NB4 (cell line): ENCODE measurements around the gene MAP1B.
"Not testable (repeated sequence)": the region's sequence is repeated elsewhere in the genome, so short reads cannot be mapped to it uniquely, and the experiment has no call there.

ENCODE experiments used
- MYC ChIP-seq: IDR thresholded peaks from 2 replicates; pipeline ENCODE4 v1.6.1; 2011; ENCODE audit warnings: low read depth, low read length
- POLR2A ChIP-seq: IDR thresholded peaks from 2 replicates; pipeline ENCODE4 v1.6.1; 2011; ENCODE audit warnings: mild to moderate bottlenecking; ENCODE audit not compliant: insufficient read length; ENCODE audit errors: extremely low read depth
- TF ChIP-seq, protein P1 (sequence below): IDR thresholded peaks from 2 replicates; pipeline ENCODE4 v1.6.1; 2011; ENCODE audit warnings: low read depth, low read length
- TF ChIP-seq, protein P2 (sequence below): IDR thresholded peaks from one replicate; pipeline ENCODE4 v1.5.1; 2012; ENCODE audit warnings: low read depth, low read length

DNA sequence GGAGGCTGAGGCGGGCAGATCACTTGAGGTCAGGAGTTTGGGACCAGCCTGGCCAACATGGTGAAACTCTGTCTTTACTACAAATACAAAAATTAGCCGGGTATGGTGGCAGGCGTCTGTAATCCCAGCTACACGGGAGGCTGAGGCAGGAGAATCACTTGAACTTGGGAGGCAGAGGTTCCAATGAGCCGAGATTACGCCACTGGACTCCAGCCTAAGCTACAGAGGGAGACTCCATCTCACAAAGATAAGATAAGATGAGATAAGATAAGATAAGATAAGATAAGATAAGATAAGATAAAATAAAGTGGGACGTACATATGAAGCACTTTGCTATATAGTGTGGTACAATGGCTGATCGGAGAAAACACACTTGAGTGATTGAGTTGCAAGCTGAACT is 17.6 kb upstream of the MAP1B start:
- TF ChIP-seq, protein P1, sequence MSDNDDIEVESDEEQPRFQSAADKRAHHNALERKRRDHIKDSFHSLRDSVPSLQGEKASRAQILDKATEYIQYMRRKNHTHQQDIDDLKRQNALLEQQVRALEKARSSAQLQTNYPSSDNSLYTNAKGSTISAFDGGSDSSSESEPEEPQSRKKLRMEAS = not testable (repeated sequence)
- not testable (repeated sequence) for TF ChIP-seq MYC, POLR2A
- TF ChIP-seq, protein P2, sequence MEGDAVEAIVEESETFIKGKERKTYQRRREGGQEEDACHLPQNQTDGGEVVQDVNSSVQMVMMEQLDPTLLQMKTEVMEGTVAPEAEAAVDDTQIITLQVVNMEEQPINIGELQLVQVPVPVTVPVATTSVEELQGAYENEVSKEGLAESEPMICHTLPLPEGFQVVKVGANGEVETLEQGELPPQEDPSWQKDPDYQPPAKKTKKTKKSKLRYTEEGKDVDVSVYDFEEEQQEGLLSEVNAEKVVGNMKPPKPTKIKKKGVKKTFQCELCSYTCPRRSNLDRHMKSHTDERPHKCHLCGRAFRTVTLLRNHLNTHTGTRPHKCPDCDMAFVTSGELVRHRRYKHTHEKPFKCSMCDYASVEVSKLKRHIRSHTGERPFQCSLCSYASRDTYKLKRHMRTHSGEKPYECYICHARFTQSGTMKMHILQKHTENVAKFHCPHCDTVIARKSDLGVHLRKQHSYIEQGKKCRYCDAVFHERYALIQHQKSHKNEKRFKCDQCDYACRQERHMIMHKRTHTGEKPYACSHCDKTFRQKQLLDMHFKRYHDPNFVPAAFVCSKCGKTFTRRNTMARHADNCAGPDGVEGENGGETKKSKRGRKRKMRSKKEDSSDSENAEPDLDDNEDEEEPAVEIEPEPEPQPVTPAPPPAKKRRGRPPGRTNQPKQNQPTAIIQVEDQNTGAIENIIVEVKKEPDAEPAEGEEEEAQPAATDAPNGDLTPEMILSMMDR = not testable (repeated sequence)
